ENCODE results near the gene TDRD9. TPM values are rescaled to one million over a fixed set of nuclear protein-coding genes. Genes with fewer than 3 reads are reported as not detected.

Gene TDRD9
- total RNA-seq, 1 donor from 2014 or later = 8.5 TPM

GRCh38 chr14:104101651-104102281 lies 173.5 kb downstream of the TDRD9 start:
- ATAC-seq (no peak), DNase-seq (peak; percentile 37)
- no peak for TF ChIP-seq CTCF (IDR thresholded peaks at IDR 0.05)
- H3K36me3 ChIP-seq = no peaks in the 10 kb centered on the region
- intact Hi-C loops (cut with DNase I) = no loop called here
- H3K4me3 ChIP-seq = no peak overlapping the region
- peaks cover 12% of the 10 kb centered on the region for H3K4me1 ChIP-seq
- H3K27me3 ChIP-seq (ENCODE audit: low read depth) = no peaks in the 10 kb centered on the region
- no peaks in the 10 kb centered on the region for H3K9me3 ChIP-seq
- no peak overlapping the region for H3K27ac ChIP-seq

Other genes starting within 250 kb of the TDRD9 start
- gene XRCC3, start 213.0 kb upstream of the TDRD9 start, total RNA-seq = 5.0 TPM
- gene ZFYVE21, start 212.6 kb upstream of the TDRD9 start, total RNA-seq = 49.4 TPM
- 60.6 TPM for gene PPP1R13B, start 80.9 kb upstream of the TDRD9 start, total RNA-seq
- not detected for gene RD3L, start 14.1 kb downstream of the TDRD9 start, total RNA-seq
- 4.6 TPM for gene ASPG, start 157.2 kb downstream of the TDRD9 start, total RNA-seq
- 4.4 TPM for gene KIF26A, start 210.1 kb downstream of the TDRD9 start, total RNA-seq